HG03469 (cell line): ENCODE data around the gene TP53.
"Not testable (repeated sequence)": the region's sequence is repeated elsewhere in the genome, so short reads cannot be mapped to it uniquely, and the experiment has no call there.

Experiments used
- ATAC-seq: cut with Tn5 transposase; IDR thresholded peaks from one replicate; pipeline ENCODE4 v1.9.1; 2021; ENCODE audit warnings: mild to moderate bottlenecking, moderate library complexity, moderate number of reproducible peaks; ENCODE audit not compliant: unreplicated experiment

The TP53 gene

GRCh38 chr17:7632492-7632894, 54.8 kb downstream of the TP53 start:
- ATAC-seq = no peak

GRCh38 chr17:7631398-7632380, 55.6 kb downstream of the TP53 start:
- ATAC-seq = no peak

- no peak for ATAC-seq
Measured at GRCh38 chr17:7629939-7630571, 57.2 kb downstream of the TP53 start, which contains the start of gene SHBG. Gene SHBG (plus strand): TSS chr17:7630135. CDS start chr17:7630173, 38 bp downstream.

DNA sequence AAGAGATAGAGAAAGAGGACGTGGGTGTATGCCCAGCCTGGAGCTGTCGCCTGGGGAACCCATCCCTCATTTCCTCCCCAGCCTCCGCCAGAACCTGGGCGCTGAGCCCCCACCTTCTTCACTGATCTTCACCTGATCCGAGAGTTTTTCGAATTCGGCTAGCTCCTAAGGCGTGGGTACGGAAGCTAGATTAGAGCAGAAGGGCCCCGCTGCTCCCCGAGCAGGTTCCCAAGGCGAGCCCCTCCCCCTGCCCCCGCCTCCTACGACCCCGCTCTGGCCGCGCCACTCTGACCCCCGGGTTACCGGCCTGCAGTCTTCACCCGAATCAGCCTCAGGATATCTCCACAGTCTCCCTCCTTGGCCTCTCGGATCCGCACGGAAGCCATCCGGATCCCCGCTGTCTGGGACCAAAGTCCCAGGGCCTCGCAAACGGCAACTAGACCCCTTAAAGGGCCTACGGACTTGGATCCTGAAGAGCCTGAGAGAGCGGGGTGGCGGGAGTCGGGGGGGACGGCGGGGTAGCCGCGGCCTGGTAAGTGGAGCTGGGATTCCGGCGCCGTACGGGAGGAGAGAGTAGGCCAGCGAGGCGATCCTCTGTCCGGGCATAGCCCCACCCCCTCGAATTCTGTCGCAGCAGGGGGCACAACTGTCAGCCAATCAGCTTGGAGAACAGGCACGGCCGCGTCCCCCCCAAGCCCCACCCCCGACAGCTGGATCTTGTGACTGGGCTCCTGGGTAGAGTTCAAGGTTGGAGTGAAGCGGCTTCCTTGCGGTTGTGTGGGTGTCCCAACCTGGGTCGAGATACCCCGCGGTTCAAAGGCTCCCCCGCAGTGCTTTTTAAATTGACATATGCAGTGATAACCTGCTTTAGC, 59.8 kb downstream of the TP53 start, which contains the start of gene SAT2:
Gene SAT2, minus strand, starts transcription at position 572 of the 872 bp plus-strand sequence. Its CDS starts 186 bp downstream, at position 386.
- ATAC-seq = no peak

- no peak for ATAC-seq
Measured at GRCh38 chr17:7626956-7627249, 60.4 kb downstream of the TP53 start.

- ATAC-seq = no peak
Measured at GRCh38 chr17:7626307-7626706, 61.0 kb downstream of the TP53 start.

- ATAC-seq = not testable (repeated sequence)
Measured at GRCh38 chr17:7625749-7626148, 61.5 kb downstream of the TP53 start.

- no peak for ATAC-seq
Measured at GRCh38 chr17:7623661-7624060, 63.6 kb downstream of the TP53 start.

- ATAC-seq = no peak
Measured at GRCh38 chr17:7620835-7621234, 66.5 kb downstream of the TP53 start.

DNA sequence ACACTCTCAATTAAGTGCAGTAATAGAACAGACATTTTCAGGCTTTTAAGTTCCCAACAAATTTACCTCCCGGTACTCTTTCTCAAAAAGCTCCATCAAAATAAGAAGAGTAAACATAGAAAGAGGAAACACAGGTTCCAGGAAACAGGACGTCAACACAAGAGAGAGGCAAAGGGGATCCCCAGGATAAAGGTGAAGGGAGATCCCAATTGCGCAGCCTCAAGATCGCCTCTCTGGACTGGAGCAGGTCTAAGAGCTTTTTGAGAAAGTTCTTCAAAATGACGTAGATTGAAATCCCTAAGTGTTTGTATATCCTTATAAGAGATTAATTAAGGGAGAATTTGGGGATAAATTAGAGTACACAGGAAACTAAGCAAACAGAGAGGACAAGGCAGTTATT, 68.7 kb downstream of the TP53 start:
- ATAC-seq = no peak
